ENCODE data around the gene PSMG4.

PSMG4 gene

DNA sequence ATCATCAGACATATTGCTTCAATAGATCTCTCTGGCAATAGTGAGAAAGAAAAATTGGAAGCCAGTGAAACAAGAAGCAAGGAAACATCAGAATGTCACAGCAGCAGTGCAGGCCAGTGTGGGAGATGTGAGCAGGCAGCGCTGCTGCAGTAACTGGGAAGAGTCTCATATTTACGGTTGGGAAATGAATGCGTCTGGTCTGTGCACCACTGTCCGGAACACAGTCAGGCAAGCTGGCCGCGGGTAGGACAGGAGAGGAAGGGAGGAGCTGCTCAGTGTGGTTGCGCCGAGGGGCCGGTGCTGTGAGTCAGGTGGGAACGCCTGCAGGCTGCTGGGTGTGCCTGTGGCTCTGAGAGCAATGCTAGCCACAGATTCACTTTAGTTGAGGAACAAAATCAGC is 6.4 kb upstream of the PSMG4 start:
- DNase-seq: no peak

DNA sequence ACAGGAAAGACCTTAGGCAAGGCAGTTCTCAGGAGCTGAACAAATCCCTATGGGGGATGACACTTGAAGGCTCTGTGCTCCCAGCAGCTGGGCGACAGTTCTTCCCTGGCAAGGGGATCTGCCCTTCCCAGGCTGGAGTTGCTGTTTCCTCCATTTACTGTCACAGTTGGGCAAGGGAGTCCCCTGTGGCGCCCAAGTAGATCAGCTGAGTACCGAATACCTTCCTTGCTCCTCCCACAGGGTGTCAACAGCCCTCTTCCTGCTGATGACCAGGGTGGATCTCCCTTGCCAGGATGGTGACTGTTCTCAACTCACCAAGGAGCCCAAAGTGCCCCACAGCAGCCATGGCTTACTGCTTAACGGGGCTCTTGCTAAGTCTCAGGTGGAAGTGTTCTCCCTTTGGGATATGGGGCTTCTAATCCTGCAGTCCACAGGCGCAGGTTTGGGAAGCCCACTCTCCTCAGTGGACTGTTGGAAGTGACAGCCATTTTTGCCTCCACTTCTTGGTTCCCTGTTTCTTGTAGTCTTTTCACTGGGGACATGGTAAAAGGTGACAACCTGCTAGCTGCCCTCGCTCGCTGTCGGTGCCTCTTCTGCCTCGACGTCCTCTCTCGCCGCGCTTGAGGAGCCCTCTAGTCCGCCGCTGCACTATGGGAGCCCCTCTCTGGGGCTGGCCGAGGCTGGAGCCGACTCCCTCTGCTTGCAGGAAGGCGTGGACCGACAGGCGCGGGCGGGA is 5.7 kb upstream of the PSMG4 start:
- DNase-seq: no peak

DNA sequence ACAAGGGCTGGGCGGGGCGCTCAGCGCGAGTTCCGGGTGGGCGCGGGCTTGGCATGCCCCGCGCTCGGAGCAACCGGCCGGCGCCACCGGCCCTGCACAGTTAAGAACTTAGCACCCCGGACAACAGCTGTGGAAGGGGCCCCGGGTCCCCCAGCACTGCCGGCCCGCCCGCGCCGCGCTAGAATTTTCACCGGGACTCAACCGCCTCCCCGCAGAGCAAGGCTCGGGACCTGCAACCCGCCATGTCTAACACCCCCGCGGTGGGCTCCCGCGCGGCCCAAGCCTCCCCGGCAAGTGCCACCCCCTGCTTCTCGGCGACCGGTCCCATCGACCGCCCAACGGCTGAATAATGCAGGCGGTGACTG is 5.2 kb upstream of the PSMG4 start:
- no peak for DNase-seq

DNA sequence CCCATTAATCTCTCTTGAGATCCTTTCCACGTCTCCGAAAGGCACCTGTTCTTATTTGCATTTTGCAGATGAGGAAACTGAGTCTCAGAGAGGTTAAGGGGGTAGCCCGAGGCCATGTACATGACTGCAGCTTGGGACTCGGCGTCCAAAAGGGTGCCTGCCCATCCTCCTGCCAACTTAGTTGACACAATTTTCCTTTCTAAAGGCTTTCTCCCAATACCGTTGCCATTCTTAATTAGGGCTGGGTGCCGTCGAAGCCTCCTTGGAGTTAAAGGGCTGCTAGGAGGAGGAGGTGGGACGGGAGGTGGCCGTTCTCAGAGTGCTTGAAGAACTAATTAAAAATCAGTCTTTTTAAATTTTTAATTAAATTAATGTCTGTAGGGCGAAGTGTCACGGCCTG is 546 bp upstream of the PSMG4 start:
- DNase-seq: no peak

DNA sequence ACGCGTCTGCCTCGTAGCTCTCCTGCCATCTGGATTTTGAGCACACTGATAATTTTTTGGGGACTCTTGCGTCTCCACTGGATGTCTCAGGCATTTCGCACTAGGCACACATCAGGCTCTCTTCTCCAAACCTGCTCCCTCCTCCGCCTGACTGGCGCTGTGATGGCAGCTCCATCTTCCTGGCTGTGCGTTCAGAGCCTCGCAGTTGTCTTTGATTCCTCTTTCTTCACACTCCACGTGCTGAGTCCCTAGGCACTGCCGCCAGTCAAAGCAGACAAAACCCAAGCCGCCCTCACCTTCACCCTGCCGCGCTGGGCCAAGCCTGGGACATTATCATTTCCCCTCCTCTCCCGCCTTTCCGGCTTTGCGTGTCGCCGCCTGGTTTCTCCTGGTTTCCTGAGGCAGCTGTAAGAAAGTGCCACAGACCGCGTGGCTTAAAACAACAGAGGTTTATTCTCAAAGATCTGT is 778 bp downstream of the PSMG4 start:
- DNase-seq: no peak

DNA sequence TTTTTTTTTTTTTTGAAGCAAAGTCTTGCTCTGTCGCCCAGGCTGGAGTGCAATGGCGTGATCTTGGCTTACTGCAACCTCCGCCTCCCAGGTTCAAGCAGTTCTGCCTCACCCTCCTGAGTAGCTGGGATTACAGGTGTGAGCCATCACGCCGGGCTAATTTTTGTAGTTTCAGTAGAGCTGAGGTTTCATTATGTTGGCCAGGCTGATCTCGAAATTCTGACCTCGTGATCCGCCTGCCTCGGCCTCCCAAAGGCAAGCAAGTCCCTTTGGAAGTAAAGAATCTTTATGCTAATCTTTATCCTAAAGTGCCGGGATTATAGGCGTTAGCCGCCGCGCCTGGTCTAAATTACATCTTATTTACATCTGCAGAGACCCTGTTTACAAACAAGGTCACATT is 1.5 kb downstream of the PSMG4 start:
- no peak for DNase-seq

DNA sequence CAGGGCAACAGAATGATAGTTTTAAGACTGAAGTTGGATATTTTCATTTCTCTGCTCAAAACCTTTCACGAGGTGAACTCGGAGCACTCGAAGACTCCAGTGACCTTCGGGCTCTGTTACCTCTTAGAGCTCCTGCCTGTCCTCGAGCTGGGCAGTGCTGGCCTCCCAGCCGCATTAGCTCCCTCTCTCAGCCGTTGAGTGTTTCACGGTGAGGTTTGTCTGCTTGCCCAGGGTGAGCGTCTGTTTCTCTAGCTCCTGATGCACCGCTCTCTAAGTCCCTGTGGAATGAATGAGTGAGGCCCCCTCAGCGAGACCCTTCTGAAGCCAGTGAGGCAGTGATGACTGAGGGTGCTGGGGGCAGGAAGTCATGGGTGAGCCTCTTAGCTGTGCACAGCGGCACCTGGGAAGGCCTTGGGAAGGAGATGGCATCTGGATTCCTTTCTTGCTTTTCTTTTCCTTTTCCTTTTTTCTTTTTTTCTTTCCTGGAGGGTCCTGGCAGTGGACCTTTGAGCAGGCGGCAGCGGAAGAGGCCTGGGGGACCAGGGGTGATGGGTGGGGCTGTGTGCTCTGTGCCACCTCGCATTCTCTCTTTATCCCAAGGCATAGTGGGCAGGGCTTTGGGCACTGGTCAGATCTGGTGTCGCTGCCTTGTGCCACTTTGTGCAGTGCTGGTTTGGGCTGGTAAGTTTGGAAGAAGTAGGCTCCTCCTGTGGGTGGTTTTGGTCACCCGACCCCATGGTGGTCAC is 2.2 kb downstream of the PSMG4 start:
- no peak for DNase-seq

DNA sequence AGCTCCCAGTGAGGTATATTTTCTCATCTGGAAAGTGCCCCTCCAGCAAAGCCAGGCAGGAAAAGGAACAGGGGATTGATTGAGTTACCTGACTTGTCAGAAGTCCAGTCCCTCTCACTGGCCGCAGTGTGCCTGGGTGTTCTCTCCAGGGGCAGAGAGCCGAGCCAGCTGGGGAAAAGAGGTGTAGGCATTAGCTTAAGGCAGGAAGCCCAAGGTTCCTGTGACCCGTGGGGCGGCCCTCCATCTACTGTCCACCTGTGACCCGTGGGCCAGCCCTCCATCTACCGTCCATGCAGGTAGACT is 2.7 kb downstream of the PSMG4 start:
- no peak for DNase-seq

DNA sequence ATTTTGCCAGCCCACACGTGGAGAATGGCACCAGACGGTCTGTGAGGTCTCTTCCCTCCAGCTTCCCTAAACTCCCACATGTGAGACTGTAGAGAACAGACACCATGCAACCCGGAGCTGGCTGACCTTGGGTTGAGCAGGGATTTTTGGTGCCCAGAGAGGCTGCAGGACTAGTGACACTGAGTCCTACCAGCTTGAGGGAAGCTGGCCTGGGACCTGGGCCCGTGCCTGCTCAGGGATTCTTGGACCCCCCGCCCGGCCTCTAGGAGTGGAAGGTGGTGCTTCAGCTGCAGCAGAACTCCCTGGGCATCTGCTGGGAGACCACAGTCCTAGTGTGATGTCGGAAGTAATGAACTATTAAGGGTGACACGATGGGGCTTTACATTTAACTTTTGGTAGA is 3.2 kb downstream of the PSMG4 start:
- DNase-seq: no peak

DNA sequence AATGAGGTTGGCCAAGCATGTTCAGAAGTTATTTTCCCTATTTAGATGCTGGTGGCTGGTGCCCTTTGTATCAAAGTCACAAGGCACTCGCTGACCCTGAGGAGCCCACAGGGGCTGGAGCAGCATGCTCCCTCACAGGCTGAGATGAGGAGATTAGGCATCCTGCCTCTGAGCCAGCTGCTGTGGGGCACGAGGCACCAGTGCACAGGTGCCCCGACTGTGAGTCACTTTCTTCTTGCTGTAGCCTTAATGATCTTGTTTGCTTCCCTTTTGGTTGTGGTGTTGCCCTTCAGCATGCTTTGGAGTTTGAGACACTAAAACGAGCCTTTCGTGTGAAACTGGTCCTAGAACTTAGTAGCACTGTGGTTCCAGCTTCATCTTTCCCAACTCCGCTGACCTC is 4.3 kb downstream of the PSMG4 start:
- no peak for DNase-seq

DNA sequence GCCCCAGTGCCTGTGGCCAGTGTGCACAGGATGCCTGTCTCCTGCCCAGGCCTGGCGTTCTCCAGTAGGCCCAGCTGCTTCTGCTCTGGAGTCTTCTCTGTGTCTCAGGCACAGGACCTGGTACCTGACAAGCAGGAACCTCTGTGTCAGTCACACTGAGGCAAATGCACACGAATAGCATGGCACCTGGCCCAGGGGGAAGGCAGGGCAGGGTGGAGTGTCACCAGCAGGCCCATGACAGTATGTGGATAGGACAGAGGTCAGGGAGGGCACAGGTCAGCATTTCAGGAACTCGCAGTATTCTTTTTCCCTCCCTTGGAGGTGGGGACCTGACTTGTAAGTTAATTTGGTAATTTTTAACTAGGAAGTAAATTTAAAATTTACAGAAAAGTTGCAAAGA is 5.6 kb downstream of the PSMG4 start:
- DNase-seq: no peak

DNA sequence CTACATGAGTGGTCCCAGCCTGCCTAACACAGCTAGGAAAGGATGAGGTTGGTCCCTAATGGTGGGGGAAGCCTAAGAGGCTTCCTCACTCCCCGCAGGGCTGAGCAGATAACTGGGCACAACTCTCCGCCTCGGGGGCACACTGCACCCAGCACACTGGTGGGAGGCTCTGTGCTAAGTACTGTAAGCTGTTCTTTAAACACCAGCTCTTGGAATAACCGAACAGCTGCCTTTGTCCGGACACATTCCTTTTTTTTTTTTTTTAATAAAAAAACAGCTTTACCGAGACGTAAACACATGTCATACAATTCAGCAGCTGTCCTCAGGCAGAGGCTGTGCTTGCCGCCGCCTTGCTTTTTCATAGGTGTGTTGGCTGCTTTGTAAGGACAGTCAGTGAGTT is 6.9 kb downstream of the PSMG4 start:
- DNase-seq: no peak

DNA sequence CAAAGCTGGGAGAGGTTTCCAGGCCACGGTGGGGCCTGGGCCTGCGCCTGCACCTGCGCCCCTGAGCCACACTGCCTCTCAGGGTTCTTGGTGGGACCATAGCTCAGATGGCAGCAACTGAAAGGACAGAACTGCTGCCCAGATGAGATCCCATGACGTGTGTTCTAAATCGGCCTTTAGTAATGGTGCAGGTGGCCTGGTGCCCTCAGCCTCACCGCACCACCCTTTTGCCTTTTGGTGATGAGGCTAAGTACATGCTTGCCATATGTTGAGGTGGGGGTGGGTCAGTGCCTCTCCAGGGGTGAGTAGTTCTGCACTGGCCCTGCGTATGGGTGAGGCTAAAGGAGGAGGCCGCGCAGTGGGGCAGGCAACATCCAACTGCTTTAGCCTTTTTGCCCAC is 7.4 kb downstream of the PSMG4 start:
- no peak for DNase-seq

DNA sequence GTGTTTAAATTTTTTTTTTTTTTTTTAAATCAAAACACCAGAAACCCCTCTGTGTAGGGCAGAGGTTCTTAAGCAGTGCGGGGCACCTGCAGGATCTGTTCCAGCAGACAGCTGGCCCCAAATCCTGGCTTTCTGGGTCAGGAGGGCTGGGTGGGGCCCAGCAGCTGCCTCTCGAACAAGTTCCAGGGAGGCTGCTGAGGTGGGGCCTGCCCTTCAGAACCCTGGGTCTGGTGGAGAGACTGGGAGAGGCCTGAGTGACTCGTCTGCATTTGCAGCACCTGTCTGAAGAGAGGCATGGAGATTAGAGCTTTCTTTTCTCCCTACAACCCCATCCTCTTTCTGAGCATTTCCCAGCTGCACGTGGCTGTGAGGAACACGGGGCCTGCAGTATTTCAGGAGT is 8.4 kb downstream of the PSMG4 start:
- DNase-seq: no peak

DNA sequence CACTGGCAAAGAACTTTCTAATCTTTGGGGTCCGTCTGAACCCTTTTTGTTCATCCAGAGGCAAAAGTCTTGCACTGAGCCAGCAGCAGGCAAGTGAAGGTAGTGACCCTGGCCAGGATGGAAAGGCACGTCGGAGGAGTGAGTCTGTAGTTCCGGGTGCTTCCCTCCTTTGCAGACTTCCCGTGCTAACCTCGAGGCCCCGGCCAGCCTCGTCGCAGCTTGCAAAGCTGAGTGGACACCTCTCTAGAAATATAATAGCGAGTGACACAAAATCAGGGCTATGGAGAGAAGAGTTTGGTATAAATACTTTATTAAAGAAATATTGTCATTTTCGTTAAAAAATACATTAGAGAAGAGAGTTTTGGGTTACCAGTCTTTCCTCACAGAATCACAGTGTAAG is 9.9 kb downstream of the PSMG4 start:
- DNase-seq: no peak

DNA sequence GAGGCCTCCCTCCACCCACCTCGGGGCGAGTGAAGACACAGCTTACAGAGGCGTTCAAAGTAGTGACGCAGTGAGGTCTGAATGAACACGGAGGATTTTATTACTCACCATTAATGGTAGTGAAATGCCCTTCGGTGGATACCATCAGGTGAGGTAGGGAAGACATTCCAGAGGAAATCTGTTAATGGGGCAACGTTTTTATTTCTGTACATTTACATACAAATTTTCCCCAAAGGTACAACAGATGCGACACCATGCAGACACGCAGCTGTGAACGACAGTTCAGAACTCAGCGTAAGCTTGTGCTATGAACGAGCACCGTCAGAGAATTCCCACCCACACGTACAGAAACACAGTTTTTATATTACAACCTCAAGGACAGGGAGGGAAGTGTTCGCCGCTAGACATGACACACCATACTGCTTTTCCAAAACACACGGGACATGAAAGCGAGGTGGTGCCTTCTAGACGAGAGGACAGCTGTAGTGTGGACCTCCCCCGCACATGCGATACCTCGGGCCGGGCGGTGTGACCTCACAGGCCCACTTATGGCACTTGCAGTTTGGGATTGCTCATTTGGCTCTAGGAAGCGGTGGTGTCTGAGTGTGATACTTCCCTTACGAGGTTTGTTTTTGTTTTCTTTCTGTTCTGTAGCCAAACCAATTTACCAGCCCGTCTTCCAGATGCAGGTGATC is 10.7 kb downstream of the PSMG4 start:
- no peak for DNase-seq

DNA sequence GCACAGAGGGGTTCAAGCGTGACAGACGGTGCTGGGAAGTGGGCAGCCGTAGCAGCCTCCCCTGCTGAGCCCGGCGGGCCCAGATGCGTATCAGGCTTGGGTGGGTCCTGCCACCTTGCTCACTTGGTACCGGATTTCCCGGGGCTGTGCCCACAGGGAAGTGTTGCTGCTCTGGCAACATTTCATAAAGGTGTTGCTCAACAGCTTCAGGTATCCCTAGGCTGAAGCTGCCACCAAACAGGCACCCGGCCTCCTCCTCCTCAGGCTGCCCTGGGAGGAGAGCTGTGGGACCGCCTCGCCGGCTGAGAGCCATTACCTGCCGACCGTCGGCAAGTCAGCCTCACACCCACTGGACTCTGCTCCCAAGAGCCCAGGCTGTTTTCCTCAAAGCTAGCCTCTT is 11.5 kb downstream of the PSMG4 start:
- DNase-seq: no peak

DNA sequence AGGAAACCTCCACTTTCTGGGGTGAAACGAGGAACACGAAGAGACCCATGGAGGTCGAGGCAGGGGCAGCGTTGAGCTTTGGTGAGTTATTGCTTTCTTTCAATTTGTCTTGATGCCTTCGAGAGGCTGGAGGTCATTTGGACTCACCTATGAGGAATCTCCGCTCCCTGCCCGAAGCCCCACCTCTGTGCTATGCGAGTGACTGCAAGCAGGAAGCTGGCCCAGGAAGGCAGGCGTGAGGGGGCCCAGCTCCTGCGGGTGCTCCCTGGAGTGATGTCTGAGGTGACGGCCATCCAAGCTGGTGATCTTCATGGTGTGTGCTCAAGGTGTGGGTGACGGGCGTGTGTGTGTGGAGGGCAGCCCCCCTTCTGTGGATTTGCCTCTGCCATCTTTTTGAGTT is 13.0 kb downstream of the PSMG4 start:
- no peak for DNase-seq

DNA sequence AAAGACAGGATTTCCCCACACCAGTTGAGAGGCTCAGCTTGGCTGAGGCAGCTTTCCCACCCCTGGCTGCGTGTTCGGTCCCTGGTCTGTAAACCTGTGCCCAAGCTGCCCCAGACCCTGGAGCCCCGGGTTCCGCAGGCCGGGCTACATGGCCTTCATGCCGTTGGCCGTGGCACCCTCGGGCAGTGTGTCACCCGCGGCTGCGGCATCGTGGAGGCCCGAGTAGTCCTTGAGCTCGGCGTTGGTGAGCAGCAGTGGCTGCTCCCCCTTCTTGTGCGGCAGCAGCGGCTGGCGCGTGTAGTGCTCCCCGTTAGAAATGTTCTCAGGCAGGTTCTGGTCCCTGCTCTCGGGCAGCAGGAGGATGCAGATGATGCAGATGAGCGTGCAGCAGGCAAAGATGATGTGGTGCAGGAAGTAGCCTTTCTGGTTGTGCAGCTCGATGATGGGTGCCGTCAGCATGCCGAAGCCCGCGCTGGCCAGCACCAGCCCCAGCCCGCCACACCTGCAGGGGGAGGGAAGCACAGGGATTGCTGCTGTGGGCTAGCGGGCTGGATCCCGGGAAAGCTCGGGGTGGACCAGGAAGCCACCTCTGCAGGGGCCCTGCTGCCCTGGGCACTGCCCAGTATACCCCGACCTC is 14.3 kb downstream of the PSMG4 start:
- DNase-seq: no peak

DNA sequence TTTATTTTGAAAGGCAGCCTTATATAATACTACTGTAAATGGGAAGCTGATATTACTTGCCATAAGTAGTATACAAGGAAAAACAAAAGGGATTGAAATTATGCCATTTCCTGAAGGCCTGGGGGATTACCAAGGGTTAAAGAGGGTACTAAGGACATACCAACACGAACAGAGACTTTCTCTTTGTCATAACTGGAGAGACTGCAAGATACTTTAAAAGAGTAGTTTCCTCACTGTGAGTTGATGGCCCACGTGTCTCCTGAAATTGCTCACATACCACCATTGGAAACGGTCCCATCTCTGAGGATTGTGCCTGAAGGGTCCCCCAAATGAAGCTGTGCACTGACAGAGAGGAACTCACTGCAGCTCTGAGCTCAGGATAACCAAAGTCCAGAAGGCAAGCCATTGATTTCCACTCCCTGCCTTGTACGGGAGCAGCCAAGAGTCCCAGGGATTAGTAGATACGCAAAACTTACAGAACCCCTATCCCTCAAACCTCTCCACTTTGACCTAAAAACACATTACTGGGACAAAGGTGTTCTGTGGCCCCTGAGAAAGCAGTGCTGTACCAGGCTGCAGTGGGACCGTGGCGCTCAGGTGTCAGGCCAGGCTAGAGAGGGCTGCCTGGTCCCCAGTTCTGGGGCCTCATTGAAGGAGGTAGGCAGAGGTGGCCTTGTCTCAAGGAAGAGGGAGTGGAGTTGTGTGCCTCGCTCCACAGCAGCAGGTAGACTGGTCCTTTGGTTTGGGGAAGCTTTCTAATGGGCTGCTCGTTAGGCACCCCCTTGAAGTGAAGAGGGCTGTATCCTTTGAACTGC is 15.2 kb downstream of the PSMG4 start:
- DNase-seq: no peak

DNA sequence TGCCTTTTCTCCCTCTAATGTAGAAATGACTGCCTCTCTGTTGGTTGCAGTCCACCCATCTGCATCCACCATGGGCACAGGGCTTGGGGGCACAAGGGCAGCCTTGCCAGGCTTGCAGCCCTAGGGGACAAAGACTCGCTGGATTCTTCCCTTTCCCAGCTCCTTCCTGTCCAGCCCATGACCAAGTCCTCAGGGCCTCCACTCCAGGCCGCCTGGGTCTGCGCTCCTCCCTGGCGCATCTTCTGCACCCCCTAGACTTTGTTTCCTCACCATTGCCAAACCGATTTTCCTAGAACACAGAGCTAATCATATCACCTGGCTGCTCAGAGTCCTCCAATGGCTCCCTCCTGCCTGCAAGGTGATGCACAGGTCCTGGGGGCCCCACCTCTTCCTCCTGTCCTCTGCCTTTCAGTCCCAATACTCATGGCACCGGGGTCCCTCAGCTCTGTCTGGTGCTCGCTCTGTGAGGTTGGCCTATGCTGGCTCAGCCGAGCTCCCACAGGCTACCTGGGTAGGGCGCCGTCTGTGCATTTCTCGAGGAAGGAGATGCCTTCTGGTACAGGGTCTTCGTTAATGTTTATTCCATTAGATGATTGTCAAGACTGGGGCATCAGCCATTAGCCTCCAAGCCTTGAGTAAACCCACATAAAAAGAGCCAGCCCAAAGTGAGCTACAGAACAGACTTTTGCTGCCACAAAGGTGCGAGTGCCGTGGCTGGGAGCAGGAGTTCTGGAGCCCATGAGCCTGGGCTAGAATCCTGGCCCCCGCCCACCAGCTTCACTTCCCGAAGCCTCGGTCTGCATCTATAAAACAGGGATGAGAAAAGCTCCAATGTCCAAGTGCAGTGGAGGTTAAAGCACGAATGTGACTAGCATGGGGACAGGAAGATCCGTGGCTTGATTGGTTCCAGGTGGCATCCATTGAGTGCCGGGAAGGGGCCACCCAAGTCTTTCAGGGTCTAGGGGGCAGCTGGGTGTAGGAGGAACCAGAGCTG is 17.7 kb downstream of the PSMG4 start:
- no peak for DNase-seq

DNA sequence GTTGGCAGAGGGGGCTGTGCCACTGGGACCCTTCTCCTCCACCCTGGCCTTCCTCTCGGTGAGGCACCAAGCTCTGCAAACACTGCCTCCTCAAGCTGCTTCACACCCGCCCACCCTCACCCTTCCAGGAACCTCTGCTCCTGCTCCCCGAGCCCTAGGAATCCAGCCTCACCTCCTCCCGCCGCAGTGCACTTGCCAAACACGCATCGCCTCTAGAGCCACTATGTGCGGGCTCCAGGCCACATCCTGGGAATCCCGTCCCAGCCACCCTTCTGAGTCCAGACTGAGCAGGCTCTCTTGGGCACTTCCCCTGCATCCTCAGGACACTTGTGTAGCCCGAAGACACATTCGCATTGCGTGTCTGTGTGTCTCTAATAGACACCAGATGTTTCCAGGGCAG is 18.5 kb downstream of the PSMG4 start:
- DNase-seq: no peak
